Uterus (tissue), 4 donors: ENCODE results near the gene HCN3. TPM values are rescaled to one million over a fixed set of nuclear protein-coding genes. Genes with fewer than 3 reads are reported as not detected.

Experiments used
- DNase-seq, 2 donors: peaks; one replicate each; pipeline ENCODE4 v3.0.0-alpha.2; 2019 to 2020
- H3K27ac ChIP-seq, 2 donors: fragments of 200-600 bp; sonication (generic); 1 replicate in 1 of 2; 2 replicates in 1 of 2; pipeline ENCODE4 v1.5.1; 2016 to 2018
- H3K27me3 ChIP-seq, 2 donors: fragments of 200-600 bp; sonication (generic); one replicate each; pipeline ENCODE4 v1.5.1; 2018 to 2019; ENCODE audit warnings: control low read depth in 1 of 2
- H3K36me3 ChIP-seq, 2 donors: fragments of 200-600 bp; sonication (generic); one replicate each; pipeline ENCODE4 v1.5.1; 2019; ENCODE audit warnings: control low read depth in 1 of 2
- H3K4me1 ChIP-seq, 2 donors: fragments of 200-600 bp; sonication (generic); one replicate each; pipeline ENCODE4 v1.5.1; 2018 to 2019; ENCODE audit warnings: control low read depth in 1 of 2
- H3K4me3 ChIP-seq, 2 donors: fragments of 200-600 bp; sonication (generic); 1 replicate in 1 of 2; 2 replicates in 1 of 2; pipeline ENCODE4 v1.5.1; 2018 to 2019; ENCODE audit warnings: mild to moderate bottlenecking in 1 of 2
- H3K9me3 ChIP-seq, 2 donors: fragments of 200-600 bp; sonication (generic); one replicate each; pipeline ENCODE4 v1.5.1; 2019; ENCODE audit warnings: control low read depth in 1 of 2
- CTCF ChIP-seq, 4 experiments: fragments of 200-600 bp in 2 of 4; fragments of 450-650 bp in 2 of 4; sonication (generic) in 2 of 4; IDR thresholded peaks; one replicate each; pipeline ENCODE4 v1.5.1; 2016 to 2019; ENCODE audit warnings: antibody characterized with exemption in 4 of 4, mild to moderate bottlenecking in 2 of 4, moderate library complexity in 1 of 4
- POLR2A ChIP-seq, 2 donors: fragments of 450-650 bp; IDR thresholded peaks; one replicate each; pipeline ENCODE4 v1.6.1; 2016; ENCODE audit warnings: antibody characterized with exemption in 2 of 2, mild to moderate bottlenecking in 1 of 2, moderate library complexity in 1 of 2
- intact Hi-C: fragments of 100-400 bp; cut with DNase I; formaldehyde crosslinking; loops from one replicate; pipeline ENCODE4 v1.15.1; 2023; ENCODE audit warnings: low total_unique reads
- total RNA-seq, 4 donors: library from RNA; depleted of rRNA in 3 of 4; stranded (reverse); fragments of >200 nt in 3 of 4; gene quantifications; one replicate each; pipeline versions ENCODE4 v1.1.0 to v1.2.4, GENCODE V29; 2014 to 2023
- donor health status: DM: yes; HTN: yes; CAD: no.

HCN3 gene
- total RNA-seq, 4 donors from 2014 or later: 4.2 to 5.5 TPM; not detected in 2

DNA sequence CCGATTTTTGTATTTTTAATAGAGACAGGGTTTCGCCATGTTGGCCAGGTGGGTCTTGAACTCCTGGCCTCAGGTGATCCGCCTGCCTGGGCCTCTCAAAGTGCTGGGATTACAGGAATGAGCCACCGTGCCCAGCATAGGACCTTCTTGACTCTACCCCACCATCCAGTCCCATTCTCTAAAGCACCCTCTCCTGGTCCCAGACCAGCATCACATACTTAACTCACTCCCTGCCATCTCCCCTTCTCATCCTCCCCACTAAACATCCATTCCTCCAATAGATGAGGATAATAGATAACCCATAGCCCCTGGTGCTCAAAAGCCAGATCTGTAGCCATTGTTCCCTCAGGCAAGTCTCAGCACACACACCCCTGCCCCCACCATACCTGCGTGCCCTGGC, 24.1 kb upstream of the HCN3 start:
- intact Hi-C loops: no loop called here
- H3K27me3 ChIP-seq: no peaks in the 10 kb centered on the region
- no peak for DNase-seq
- TF ChIP-seq CTCF (IDR thresholded peaks at IDR 0.05) (no peak), POLR2A (IDR thresholded peaks at IDR 0.05) (no peak)
- H3K9me3 ChIP-seq: no peaks in the 10 kb centered on the region
- H3K4me1 ChIP-seq: peaks cover 0 to 18% of the 10 kb centered on the region in 2 donors
- no peaks in the 10 kb centered on the region for H3K36me3 ChIP-seq
- no peak overlapping the region for H3K4me3 ChIP-seq
- no peak overlapping the region for H3K27ac ChIP-seq

- H3K27me3 ChIP-seq: no peaks in the 10 kb centered on the region
- peak overlapping the region in 1 of 2 donors; percentile 92 for H3K4me3 ChIP-seq
- TF ChIP-seq CTCF (IDR thresholded peaks at IDR 0.05) (no peak), POLR2A (IDR thresholded peaks at IDR 0.05) (no peak)
- no peak for DNase-seq
- H3K9me3 ChIP-seq: no peaks in the 10 kb centered on the region
- H3K36me3 ChIP-seq: no peaks in the 10 kb centered on the region
- H3K27ac ChIP-seq: peak overlapping the region in 1 of 2 donors; percentile 98
- H3K4me1 ChIP-seq: peaks cover 0 to 18% of the 10 kb centered on the region in 2 donors
- intact Hi-C loops: no loop called here
Observed at GRCh38 chr1:155253797-155254196, 23.5 kb upstream of the HCN3 start.

- Histone ChIP-seq H3K27ac (peak overlapping the region; percentile 95 to 98), H3K36me3 (no peaks in the 10 kb centered on the region), H3K9me3 (no peaks in the 10 kb centered on the region), H3K4me1 (peaks cover 0 to 18% of the 10 kb centered on the region in 2 donors), H3K4me3 (peak overlapping the region; percentile 64 to 92), H3K27me3 (no peaks in the 10 kb centered on the region)
- intact Hi-C loops: no loop called here
- DNase-seq: no peak
- TF ChIP-seq CTCF (IDR thresholded peaks at IDR 0.05) (no peak), POLR2A (IDR thresholded peaks at IDR 0.05) (no peak)
Observed at GRCh38 chr1:155254228-155254713, 23.0 kb upstream of the HCN3 start.

DNA sequence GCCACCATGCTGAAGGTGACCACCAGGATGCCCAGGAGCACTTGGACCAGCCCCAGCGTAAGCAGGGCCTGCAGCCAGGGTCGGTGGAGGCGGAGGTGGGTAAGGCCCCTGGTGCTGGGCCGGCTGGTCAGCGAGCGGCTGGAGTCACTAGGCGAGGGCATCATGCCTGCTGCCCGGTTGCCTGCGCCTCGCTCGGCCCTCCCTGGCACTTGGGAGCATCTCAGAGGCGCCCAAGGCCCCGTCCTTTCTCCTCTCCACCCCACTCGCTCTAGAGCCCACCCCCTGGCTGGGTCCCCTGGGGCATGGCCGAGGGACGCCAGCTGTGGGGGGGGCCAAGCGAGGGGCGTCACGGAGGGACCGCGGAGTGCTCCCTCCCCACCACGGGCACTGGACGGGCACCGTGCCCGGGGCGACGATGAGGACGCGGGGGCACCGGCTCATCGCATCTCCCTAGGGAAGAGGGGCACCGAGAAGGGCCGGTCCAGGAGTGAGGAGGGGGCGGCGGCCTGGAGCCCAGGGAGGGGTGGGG, 22.5 kb upstream of the HCN3 start:
- Histone ChIP-seq H3K27ac (peak overlapping the region; percentile 95 to 98), H3K27me3 (no peaks in the 10 kb centered on the region), H3K4me3 (peak overlapping the region; percentile 64 to 92), H3K9me3 (no peaks in the 10 kb centered on the region), H3K4me1 (peaks cover 0 to 18% of the 10 kb centered on the region in 2 donors), H3K36me3 (no peaks in the 10 kb centered on the region)
- intact Hi-C loops: no loop called here
- DNase-seq: peak; percentile 34 to 56
- TF ChIP-seq CTCF (IDR thresholded peaks at IDR 0.05) (peak in 1 of 4 experiments; percentile 4), POLR2A (IDR thresholded peaks at IDR 0.05) (no peak)

- intact Hi-C loops: no loop called here
Observed at GRCh38 chr1:155255243-155256007, 21.8 kb upstream of the HCN3 start, which contains the start of gene ENTREP3. ENTREP3 (minus strand) TSS chr1:155255483; CDS start chr1:155254877, 606 bp downstream.

More at GRCh38 chr1:155255243-155256007, 21.8 kb upstream of the HCN3 start, which contains the start of gene ENTREP3:
- TF ChIP-seq POLR2A (IDR thresholded peaks at IDR 0.05): peak; percentile 55 to 59
- peak in 2 of 4 experiments; percentile 18 to 39 for TF ChIP-seq CTCF (IDR thresholded peaks at IDR 0.05)
- Histone ChIP-seq H3K27me3 (no peaks in the 10 kb centered on the region), H3K27ac (peak within 1 kb of the TSS; percentile 95 to 98), H3K36me3 (no peaks in the 10 kb centered on the region), H3K4me3 (peak within 1 kb of the TSS; percentile 64 to 92), H3K9me3 (no peaks in the 10 kb centered on the region), H3K4me1 (peaks cover 2 to 15% of the 10 kb centered on the region in 2 donors)
- DNase-seq: peak; percentile 87 to 90
